Measurements from ENCODE around the gene TCP1. TPM values are rescaled to one million over a fixed set of nuclear protein-coding genes. Genes with fewer than 3 reads are reported as not detected.

TCP1 gene
- total and polyA plus RNA-seq, 2 of the 13 experiments (the other 11 are each of a cell fraction or from before 2014, with no cell fraction given), result 116 to 553 TPM

DNA sequence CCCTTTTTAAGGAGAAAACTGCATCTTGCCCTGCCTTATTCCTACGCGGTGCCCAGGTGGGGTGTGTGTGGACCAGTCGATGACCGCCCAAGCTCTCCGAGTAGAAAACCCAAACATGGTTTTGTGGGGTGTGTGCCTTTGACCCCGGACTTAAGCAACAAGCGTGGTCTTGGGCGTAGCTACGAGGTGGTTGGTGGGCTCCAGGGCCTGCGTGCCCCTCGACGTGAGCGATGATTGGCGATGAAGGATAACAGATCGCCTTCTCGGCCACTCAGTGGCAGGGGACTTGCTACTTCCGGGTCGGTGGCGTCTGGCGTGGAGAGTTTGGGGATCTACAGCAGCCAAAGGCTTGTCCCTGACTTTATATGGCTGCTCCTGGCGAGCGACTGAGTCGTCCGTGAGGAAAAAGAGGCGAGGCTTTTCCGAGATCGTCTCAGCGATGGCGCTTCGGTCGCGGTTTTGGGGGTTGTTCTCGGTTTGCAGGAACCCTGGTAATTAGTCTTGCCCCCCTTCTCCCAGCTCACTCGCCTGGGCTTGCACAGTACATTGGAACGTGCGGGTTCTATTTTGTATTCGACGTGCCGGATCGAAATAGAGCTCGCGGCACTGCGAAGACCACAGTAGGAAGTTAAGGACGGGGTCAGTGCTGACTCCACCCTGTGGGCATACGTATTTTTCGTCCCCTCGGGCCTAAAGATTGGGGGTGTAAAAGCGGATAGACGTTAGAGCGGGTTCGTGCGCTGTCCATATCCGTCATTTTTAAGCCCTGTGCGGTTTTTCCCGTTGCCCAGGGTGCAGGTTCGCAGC lies 950 bp upstream of the TCP1 start, which contains the start of gene MRPL18 (continued):
- TF ChIP-seq KDM2A (CRISPR knock-in tag; IDR thresholded peaks at IDR 0.05; ENCODE audit: borderline replicate concordance, low read depth), result peak; percentile 59; the same call in 1 of the 2 replicates
- TF ChIP-seq CEBPB (IDR thresholded peaks at IDR 0.05; ENCODE audit: borderline replicate concordance, low read depth, low read length), result no peak
- TF ChIP-seq REXO4 (CRISPR knock-in tag; IDR thresholded peaks at IDR 0.05; ENCODE audit: borderline replicate concordance), result no peak
- no peak for TF ChIP-seq MZF1 (CRISPR knock-in tag; IDR thresholded peaks at IDR 0.05; ENCODE audit: borderline replicate concordance)
- TF ChIP-seq CENPT (CRISPR knock-in tag; IDR thresholded peaks at IDR 0.05; ENCODE audit: low read depth), result no peak
- TF ChIP-seq, protein P1, sequence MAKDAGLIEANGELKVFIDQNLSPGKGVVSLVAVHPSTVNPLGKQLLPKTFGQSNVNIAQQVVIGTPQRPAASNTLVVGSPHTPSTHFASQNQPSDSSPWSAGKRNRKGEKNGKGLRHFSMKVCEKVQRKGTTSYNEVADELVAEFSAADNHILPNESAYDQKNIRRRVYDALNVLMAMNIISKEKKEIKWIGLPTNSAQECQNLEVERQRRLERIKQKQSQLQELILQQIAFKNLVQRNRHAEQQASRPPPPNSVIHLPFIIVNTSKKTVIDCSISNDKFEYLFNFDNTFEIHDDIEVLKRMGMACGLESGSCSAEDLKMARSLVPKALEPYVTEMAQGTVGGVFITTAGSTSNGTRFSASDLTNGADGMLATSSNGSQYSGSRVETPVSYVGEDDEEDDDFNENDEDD (CRISPR knock-in tag; IDR thresholded peaks at IDR 0.05; ENCODE audit: borderline replicate concordance), result no peak
- TF ChIP-seq FOXK2 (IDR thresholded peaks at IDR 0.05), result no peak
- TF ChIP-seq KMT2A (CRISPR knock-in tag; IDR thresholded peaks at IDR 0.05), result peak; percentile 94
- TF ChIP-seq TCF7 (IDR thresholded peaks at IDR 0.05; ENCODE audit: low read depth), result no peak; the same call in 1 of the 2 replicates
- no peak for TF ChIP-seq HNRNPK (IDR thresholded peaks at IDR 0.05; ENCODE audit: low read depth, low read length, poor library complexity, severe bottlenecking)
- no peak for TF ChIP-seq ZNF597 (CRISPR knock-in tag; IDR thresholded peaks at IDR 0.05)
- no peak for TF ChIP-seq HNRNPH1 (optimal IDR thresholded peaks at IDR 0.05; ENCODE audit: low read depth, low read length)
- peak; percentile 68; the same call in 1 of the 2 replicates for TF ChIP-seq ZNF224 (CRISPR knock-in tag; IDR thresholded peaks at IDR 0.05)
- no peak for TF ChIP-seq ZNF318 (CRISPR knock-in tag; IDR thresholded peaks at IDR 0.05)
- TF ChIP-seq ATF1 (CRISPR knock-in tag; IDR thresholded peaks at IDR 0.05), result peak; percentile 88
- TF ChIP-seq, protein P2, sequence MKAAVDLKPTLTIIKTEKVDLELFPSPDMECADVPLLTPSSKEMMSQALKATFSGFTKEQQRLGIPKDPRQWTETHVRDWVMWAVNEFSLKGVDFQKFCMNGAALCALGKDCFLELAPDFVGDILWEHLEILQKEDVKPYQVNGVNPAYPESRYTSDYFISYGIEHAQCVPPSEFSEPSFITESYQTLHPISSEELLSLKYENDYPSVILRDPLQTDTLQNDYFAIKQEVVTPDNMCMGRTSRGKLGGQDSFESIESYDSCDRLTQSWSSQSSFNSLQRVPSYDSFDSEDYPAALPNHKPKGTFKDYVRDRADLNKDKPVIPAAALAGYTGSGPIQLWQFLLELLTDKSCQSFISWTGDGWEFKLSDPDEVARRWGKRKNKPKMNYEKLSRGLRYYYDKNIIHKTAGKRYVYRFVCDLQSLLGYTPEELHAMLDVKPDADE (CRISPR knock-in tag; IDR thresholded peaks at IDR 0.05), result no peak
- no peak for TF ChIP-seq ZNF335 (CRISPR knock-in tag; IDR thresholded peaks at IDR 0.05)
- no peak for TF ChIP-seq CC2D1A (CRISPR knock-in tag; IDR thresholded peaks at IDR 0.05)

All from HepG2 (cell line).